ENCODE data around the gene TMPRSS9. TPM values are rescaled to one million over a fixed set of nuclear protein-coding genes. Genes with fewer than 3 reads are reported as not detected.

The TMPRSS9 gene
- total and polyA plus RNA-seq, 12 donors: 0.32 to 1.7 (median 1.1) TPM

DNA sequence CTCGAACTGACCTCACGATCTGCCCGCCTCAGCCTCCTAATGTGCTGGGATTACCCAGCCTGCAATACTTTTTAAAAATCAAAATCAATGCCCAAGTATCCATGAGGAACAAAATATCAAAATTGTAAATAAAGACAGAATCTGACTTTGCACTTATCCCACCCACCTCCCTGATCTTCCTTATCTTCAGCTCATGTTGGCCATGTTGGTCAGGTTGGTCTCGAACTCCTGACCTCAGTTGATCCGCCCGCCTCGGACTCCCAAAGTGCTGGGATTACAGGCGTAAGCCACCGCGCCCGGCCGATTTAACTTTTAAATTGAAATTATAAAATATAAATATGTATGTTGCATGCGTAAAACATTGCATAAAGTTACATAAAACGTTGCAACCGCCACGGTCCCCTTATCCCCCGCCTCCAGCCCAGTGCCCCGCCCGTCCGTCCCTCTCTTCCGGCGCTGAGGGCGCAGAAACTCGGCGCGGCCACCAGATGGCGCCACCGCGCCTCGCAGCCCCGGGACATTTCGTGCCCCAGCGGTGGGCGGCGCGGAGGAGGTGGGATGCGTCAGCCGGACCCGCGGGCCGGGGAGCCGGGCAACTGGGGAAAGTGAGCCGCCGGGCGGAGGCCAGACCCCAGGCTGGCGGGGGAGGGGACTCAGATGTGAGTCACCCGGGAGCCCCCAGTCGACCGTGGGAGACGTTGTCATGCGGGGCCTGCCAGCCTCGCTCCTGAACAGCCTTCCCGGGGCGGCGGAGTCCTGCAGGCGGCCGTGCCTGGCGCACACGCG, 114.4 kb downstream of the TMPRSS9 start:
- DNase-seq: peak; percentile 82 to 88 (median 86)
- Histone ChIP-seq H3K36me3 (replicated peaks in 1 of 2) (peaks cover 0 to 9% of the 10 kb centered on the region in 2 donors), H3K4me3 (peak overlapping the region in 2 of 4 donors; percentile 59 to 83), H3K27ac (peak overlapping the region; percentile 79 to 96 (median 82)), H3K9me3 (replicated peaks in 1 of 3) (no peaks in the 10 kb centered on the region), H3K4me1 (replicated peaks in 1 of 2) (peaks cover 10 to 17% of the 10 kb centered on the region in 2 donors), H3K27me3 (no peaks in the 10 kb centered on the region)
- intact Hi-C loops (cut with DNase I): loop anchor here (2.0 to 10.0 kb wide), 4 partner anchors 68 to 140 kb away; no protein-coding TSS in a partner anchor
- TF ChIP-seq CTCF (IDR thresholded peaks at IDR 0.05): peak; percentile 95 to 100 (median 97)
- TF ChIP-seq POLR2A (IDR thresholded peaks at IDR 0.05): peak in 1 of 2 donors; percentile 25
- 6 to 12% (median 8%) methylated on average over 22 to 60 of the region's 60 CpGs for WGBS, 4 donors

- H3K4me1 ChIP-seq (replicated peaks in 1 of 2): peaks cover 10 to 17% of the 10 kb centered on the region in 2 donors
- 0 to 1% (median 1%) methylated on average over 9 to 45 of the region's 45 CpGs for WGBS, 4 donors
- peak; percentile 62 to 78 (median 67) for DNase-seq
- intact Hi-C loops (cut with DNase I): loop anchor here (2.0 to 10.0 kb wide), 3 partner anchors 67 to 140 kb away; no protein-coding TSS in a partner anchor
- H3K9me3 ChIP-seq (replicated peaks in 1 of 3): no peaks in the 10 kb centered on the region
- H3K27ac ChIP-seq: peak overlapping the region; percentile 79 to 96 (median 82)
- H3K36me3 ChIP-seq (replicated peaks in 1 of 2): peaks cover 0 to 9% of the 10 kb centered on the region in 2 donors
- no peaks in the 10 kb centered on the region for H3K27me3 ChIP-seq
- TF ChIP-seq POLR2A (IDR thresholded peaks at IDR 0.05): no peak
- peak in 2 of 6 experiments; percentile 7 to 20 for TF ChIP-seq CTCF (IDR thresholded peaks at IDR 0.05)
- H3K4me3 ChIP-seq: peak overlapping the region in 2 of 4 donors; percentile 59 to 83
Observed at GRCh38 chr19:2475018-2475701, 115.1 kb downstream of the TMPRSS9 start.

Small RNAs within 50 kb of the gene (microRNA-seq; reads per million reads assigned to microRNA genes)
- gene MIR7108: 0 to 3.1 (median 0.45) reads per million in 3 donors

Other genes with a start within 250 kb of the TMPRSS9 start
- 100 to 1,000 TPM in 8 of 9 donors, 10 to 100 TPM in 1; 51.3 to 193 (median 122) TPM for gene AP3D1, start 208.7 kb upstream of the TMPRSS9 start, total RNA-seq
- 100 to 1,000 TPM in 2 of 3 donors, 10 to 100 TPM in 1; 88.7 to 133 (median 120) TPM for gene AP3D1, start 208.7 kb upstream of the TMPRSS9 start, polyA plus RNA-seq
- gene DOT1L, start 196.3 kb upstream of the TMPRSS9 start, total RNA-seq: 10 to 100 TPM in 7 of 9 donors, 1 to 10 TPM in 2; 4.2 to 98.9 (median 16.4) TPM
- gene DOT1L, start 196.3 kb upstream of the TMPRSS9 start, polyA plus RNA-seq: 10 to 100 TPM in 2 of 3 donors, 1 to 10 TPM in 1; 6.8 to 39.2 (median 13.6) TPM
- 10 to 100 TPM; 58.1 to 89.5 (median 72.1) TPM for gene PLEKHJ1, start 123.9 kb upstream of the TMPRSS9 start, total RNA-seq
- gene PLEKHJ1, start 123.9 kb upstream of the TMPRSS9 start, polyA plus RNA-seq: 10 to 100 TPM; 18.1 to 82.9 (median 69.7) TPM
- gene SF3A2, start 123.4 kb upstream of the TMPRSS9 start, total RNA-seq: 10 to 100 TPM in 8 of 9 donors, 1 to 10 TPM in 1; 8.8 to 64.3 (median 27.0) TPM
- 100 to 1,000 TPM in 1 of 3 donors, 10 to 100 TPM in 1, 1 to 10 TPM in 1; 3.9 to 110 (median 52.7) TPM for gene SF3A2, start 123.4 kb upstream of the TMPRSS9 start, polyA plus RNA-seq
- gene AMH, start 110.9 kb upstream of the TMPRSS9 start, total RNA-seq: 1 to 10 TPM in 2 of 9 donors, under 1 TPM in 4, not detected in 3; 0.36 to 1.5 (median 0.68) TPM
- 1 to 10 TPM in 2 of 3 donors, not detected in 1; 1.8 to 4.6 TPM for gene AMH, start 110.9 kb upstream of the TMPRSS9 start, polyA plus RNA-seq
- 1 to 10 TPM in 1 of 9 donors, under 1 TPM in 2, not detected in 6; 0.54 to 1.2 (median 0.84) TPM for gene JSRP1, start 103.8 kb upstream of the TMPRSS9 start, total RNA-seq
- gene JSRP1, start 103.8 kb upstream of the TMPRSS9 start, polyA plus RNA-seq: 1 to 10 TPM in 1 of 3 donors, under 1 TPM in 2; 0.71 to 1.1 (median 0.82) TPM
- gene PEAK3, start 78.1 kb upstream of the TMPRSS9 start, total RNA-seq: 1 to 10 TPM in 6 of 9 donors, under 1 TPM in 2, not detected in 1; 0.43 to 3.2 (median 1.5) TPM
- under 1 TPM; 0.05 to 0.56 (median 0.27) TPM for gene PEAK3, start 78.1 kb upstream of the TMPRSS9 start, polyA plus RNA-seq
- gene LINGO3, start 52.1 kb upstream of the TMPRSS9 start, total RNA-seq: under 1 TPM in 1 of 9 donors, not detected in 8; 0.11 TPM
- not detected for gene LINGO3, start 52.1 kb upstream of the TMPRSS9 start, polyA plus RNA-seq
- 100 to 1,000 TPM in 3 of 9 donors, 10 to 100 TPM in 6; 50.5 to 122 (median 74.6) TPM for gene LSM7, start 31.7 kb upstream of the TMPRSS9 start, total RNA-seq
- 100 to 1,000 TPM in 2 of 3 donors, 10 to 100 TPM in 1; 24.1 to 355 (median 341) TPM for gene LSM7, start 31.7 kb upstream of the TMPRSS9 start, polyA plus RNA-seq
- 10 to 100 TPM; 12.3 to 71.0 (median 28.6) TPM for gene SPPL2B, start 31.6 kb upstream of the TMPRSS9 start, total RNA-seq
- gene SPPL2B, start 31.6 kb upstream of the TMPRSS9 start, polyA plus RNA-seq: 100 to 1,000 TPM in 1 of 3 donors, 10 to 100 TPM in 1, 1 to 10 TPM in 1; 3.9 to 208 (median 72.9) TPM
- 100 to 1,000 TPM in 5 of 9 donors, 10 to 100 TPM in 4; 59.6 to 198 (median 122) TPM for gene TIMM13, start 67.3 kb downstream of the TMPRSS9 start, total RNA-seq
- gene TIMM13, start 67.3 kb downstream of the TMPRSS9 start, polyA plus RNA-seq: 10 to 100 TPM; 32.7 to 96.0 (median 80.1) TPM
- 10 to 100 TPM; 13.0 to 34.9 (median 21.1) TPM for gene LMNB2, start 96.7 kb downstream of the TMPRSS9 start, total RNA-seq
- 10 to 100 TPM in 2 of 3 donors, 1 to 10 TPM in 1; 8.8 to 24.9 (median 16.1) TPM for gene LMNB2, start 96.7 kb downstream of the TMPRSS9 start, polyA plus RNA-seq
- gene GADD45B, start 115.9 kb downstream of the TMPRSS9 start, total RNA-seq: 100 to 1,000 TPM in 2 of 9 donors, 10 to 100 TPM in 7; 14.1 to 119 (median 63.6) TPM
- 100 to 1,000 TPM in 1 of 3 donors, 10 to 100 TPM in 2; 18.3 to 132 (median 81.2) TPM for gene GADD45B, start 115.9 kb downstream of the TMPRSS9 start, polyA plus RNA-seq

All from adrenal gland (tissue), 12 donors.